Activated T-helper 1 cell treated with Interleukin-2 at 50 U/mL for 16 hours (primary cell): ENCODE data around the gene ID1.
"Not testable (repeated sequence)": the region's sequence is repeated elsewhere in the genome, so short reads cannot be mapped to it uniquely, and the experiment has no call there.

Experiments used
- DNase-seq: peaks from one replicate; pipeline ENCODE4 v3.0.0-alpha.2; 2020; ENCODE audit warnings: low read depth

Gene ID1

GRCh38 chr20:31573555-31574321 lies 31.4 kb upstream of the ID1 start:
- no peak for DNase-seq

- DNase-seq: not testable (repeated sequence)
Measured at GRCh38 chr20:31574986-31575385, 30.1 kb upstream of the ID1 start.

- DNase-seq: no peak
Measured at GRCh38 chr20:31576751-31577150, 28.3 kb upstream of the ID1 start.

GRCh38 chr20:31577194-31577593 lies 27.9 kb upstream of the ID1 start:
- no peak for DNase-seq

GRCh38 chr20:31578448-31579138 lies 26.5 kb upstream of the ID1 start:
- no peak for DNase-seq

GRCh38 chr20:31579245-31579644 lies 25.8 kb upstream of the ID1 start:
- no peak for DNase-seq

- DNase-seq: not testable (repeated sequence)
Measured at GRCh38 chr20:31579941-31580651, 25.0 kb upstream of the ID1 start.

GRCh38 chr20:31580706-31581105 lies 24.4 kb upstream of the ID1 start:
- DNase-seq: no peak

GRCh38 chr20:31581391-31581790 lies 23.7 kb upstream of the ID1 start:
- no peak for DNase-seq

- DNase-seq: no peak
Measured at GRCh38 chr20:31587545-31588389, 17.3 kb upstream of the ID1 start.

- no peak for DNase-seq
Measured at GRCh38 chr20:31590717-31591225, 14.3 kb upstream of the ID1 start.

GRCh38 chr20:31593221-31594001 lies 11.7 kb upstream of the ID1 start:
- no peak for DNase-seq

GRCh38 chr20:31594002-31594557 lies 11.0 kb upstream of the ID1 start:
- no peak for DNase-seq

GRCh38 chr20:31594558-31595379 lies 10.3 kb upstream of the ID1 start:
- no peak for DNase-seq

GRCh38 chr20:31595380-31595653 lies 9.8 kb upstream of the ID1 start:
- DNase-seq: no peak

GRCh38 chr20:31595654-31596411 lies 9.3 kb upstream of the ID1 start:
- DNase-seq: no peak

GRCh38 chr20:31596412-31596715 lies 8.7 kb upstream of the ID1 start:
- not testable (repeated sequence) for DNase-seq

GRCh38 chr20:31596831-31597480 lies 8.1 kb upstream of the ID1 start:
- no peak for DNase-seq

- no peak for DNase-seq
Measured at GRCh38 chr20:31597481-31597855, 7.6 kb upstream of the ID1 start.
